GM21447 (cell line): ENCODE results near the gene CAMKK1.

Experiments used
- ATAC-seq: cut with Tn5 transposase; IDR thresholded peaks from one replicate; pipeline ENCODE4 v1.9.1; 2021; ENCODE audit not compliant: unreplicated experiment

CAMKK1 gene

DNA sequence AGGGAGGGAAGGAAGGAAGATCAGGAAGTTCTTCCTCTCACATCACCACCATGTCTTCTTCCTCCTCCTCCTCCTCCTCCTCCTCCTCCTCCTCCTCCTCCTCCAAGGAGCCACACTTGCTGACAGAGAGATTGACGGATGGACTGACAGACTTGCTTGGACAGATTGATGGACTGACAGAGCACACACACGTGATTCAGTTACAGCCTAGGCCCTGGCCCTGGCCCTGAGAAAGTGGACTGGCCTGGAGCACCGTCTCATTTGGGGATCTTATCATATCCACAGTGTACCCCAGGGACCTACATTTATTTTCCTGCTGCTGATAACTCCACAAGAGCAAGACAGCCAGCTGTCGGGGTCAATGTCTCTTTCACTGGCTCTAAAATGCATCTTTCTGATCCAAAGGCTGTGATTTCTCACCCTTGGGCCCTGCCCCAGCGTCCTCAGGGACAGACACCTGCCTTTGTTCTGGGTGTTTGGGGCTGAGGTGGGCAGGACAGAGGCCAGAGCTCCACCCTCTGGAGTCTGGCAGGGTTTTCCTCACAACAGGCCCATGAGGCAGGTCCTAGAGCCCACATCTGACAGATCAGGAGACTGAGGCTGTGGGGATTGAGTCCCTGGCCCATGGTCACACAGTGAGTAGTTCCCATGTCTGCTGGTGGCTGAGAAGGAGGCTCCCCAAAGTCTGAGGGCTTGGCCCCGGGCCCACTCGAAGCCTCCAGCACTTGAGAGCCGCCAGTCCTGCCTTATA lies 25.7 kb upstream of the CAMKK1 start:
- ATAC-seq, result no peak

DNA sequence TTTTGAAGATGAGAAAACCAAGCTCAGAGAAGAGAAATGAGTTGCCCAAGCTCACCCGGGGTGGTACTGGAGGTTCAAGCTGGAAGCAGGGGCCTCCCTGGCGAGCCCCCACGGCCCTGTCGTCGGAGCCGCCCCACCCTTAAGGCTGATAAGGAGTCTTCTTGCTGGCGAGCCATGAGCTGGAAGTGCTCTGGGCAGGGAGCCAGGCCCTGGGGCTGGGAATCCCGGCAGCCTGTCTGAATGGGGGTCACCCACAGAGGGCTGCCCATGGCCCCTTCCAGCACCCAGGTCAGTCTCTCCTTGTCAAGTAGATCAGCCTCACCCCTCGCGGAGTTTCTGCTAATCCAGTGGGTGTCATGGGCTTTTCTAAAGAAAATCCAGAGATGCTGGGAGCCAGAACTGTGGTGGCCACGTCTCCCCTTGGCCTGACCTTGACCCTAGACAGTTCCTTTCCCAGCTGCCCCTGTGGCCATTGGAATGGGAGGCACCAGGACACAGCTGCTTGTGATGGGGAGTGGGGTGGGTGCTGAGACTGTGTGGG lies 24.6 kb upstream of the CAMKK1 start:
- ATAC-seq, result no peak

GRCh38 chr17:3916825-3917224 lies 24.0 kb upstream of the CAMKK1 start:
- ATAC-seq, result no peak

DNA sequence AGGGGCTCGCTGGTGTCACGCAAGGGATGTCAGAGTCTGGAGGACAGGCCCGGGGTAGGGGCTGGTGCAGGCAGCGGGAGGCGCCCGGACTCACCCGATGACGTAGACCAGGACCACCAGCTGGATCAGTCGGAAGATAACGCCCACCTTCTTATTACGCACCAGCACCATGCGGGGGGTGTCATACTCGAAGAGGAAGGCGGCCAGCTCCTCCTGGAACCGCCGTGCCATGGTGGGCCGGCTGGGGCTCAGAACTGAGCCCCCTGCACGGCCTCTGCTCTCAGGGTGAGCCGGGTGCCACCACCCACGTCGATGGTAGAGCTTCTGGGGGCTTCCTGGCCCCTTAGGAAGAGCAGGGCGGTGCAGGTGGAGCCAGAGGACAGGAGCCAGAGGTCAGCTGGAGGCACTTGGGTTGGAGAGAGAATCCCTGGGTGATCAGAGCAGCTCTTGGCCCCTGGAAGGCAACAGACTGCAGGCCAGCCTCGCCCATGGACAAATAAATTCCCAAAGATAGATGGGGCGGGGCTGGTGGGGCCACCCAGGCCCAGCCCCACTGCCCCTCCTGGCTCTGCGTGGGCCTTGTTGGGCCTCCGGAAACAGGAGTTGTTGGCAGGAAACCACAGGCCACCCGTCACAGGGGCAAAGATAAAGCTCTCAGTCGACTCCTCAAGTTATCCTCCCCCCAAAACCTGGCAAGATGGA lies 23.3 kb upstream of the CAMKK1 start, which contains the start of gene P2RX1:
P2RX1 (minus strand) TSS at position 471 of the 702 bp plus-strand sequence; CDS start at position 231, 240 bp downstream.
- no peak for ATAC-seq

DNA sequence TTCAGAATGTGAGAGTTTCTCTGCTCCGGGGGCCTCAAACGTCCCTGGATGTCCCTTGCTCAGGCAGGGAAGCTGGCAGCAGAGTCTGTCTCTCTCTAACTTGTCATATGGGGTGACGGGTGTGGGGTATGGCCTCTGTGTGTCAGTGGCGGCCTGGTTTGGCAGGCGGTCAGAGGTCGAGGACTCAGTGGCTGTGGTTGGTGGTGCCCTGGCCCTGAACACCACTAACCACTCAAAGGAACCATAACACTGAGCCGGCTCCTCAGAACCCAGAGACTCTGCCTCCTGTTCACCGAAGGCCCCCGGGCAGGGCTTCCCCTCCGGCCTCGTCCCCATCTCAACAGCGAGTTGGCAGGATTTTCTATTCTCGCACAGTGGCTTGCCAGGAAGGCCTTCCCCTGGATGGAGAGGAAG lies 22.7 kb upstream of the CAMKK1 start:
- ATAC-seq, result no peak

DNA sequence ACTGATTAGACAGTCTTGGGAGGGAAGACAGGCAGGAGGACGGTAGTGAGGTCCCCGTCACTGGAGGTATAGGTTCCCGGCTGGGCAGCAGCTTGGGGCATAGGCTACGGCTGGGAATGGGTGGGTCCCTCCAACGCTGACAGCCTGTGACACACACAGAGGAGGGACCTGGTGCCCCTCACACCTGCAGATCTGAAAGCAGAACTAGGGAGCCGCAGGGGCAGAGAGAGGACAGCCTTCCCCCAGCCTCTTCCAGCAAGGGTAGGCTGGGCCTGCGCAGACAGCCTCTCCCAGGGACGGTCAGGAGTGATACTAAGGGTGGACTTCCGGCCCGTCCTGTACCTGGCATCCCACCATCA lies 21.4 kb upstream of the CAMKK1 start:
- ATAC-seq, result peak; percentile 48

- peak; percentile 49 for ATAC-seq
Measured at GRCh38 chr17:3913531-3914311, 20.9 kb upstream of the CAMKK1 start.

DNA sequence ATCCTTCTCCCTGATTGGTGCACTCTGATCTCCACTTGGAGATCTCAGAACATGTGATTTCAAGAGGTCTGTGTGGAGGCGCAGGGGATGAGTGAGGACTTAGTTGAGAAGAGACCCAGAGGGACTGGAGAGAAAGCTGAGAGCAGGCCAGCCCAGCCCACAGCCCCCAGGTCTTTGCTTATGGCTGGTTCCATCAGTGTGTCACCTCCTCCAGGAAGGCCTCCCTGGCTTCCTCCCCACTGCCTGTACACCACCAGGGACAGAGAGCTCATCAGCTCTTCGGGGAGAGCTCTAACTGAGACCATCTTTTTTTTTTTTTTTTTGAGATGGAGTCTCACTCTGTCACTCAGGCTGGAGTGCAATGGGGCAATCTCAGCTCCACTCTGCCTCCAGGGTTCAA lies 20.0 kb upstream of the CAMKK1 start:
- no peak for ATAC-seq

DNA sequence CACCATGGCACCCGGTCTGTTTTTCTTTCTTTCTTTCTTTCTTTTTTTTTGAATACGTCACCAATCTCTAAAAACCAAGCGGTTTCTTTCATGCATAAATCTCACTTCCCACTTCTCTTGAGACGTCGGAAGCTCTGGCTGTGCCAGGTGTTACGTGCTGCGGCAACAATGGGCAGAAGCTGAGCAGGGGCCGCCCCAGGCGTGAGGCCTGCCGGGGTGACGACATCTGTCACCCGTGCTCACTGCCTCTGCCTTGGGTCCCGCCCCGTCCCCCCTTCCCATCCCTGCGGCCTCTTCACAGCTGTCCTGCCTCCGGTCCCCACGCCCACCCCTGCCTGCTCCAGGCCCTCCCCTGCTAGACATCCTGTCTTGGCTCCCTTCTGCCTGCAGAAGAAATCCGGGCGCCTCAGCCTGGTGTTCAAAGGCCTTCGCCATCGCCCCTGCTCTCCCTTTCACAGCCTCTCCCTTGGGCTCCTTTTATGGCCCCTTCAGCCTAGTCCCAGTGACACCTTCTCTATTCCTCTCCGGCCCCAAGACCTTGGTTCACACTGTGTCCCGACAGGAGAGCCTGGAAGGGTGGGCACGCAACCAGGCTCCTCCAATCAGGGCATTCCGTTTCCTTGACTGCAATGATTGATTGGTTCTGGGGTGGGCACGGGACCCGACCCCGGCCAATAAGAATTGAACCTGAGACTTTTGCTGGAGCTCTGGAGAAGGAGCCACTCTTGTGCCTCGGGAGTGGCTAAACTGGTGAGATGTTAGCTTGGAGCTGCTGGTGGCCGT lies 18.6 kb upstream of the CAMKK1 start:
- ATAC-seq, result peak; percentile 48

- ATAC-seq, result no peak
Measured at GRCh38 chr17:3910420-3911270, 17.8 kb upstream of the CAMKK1 start.

DNA sequence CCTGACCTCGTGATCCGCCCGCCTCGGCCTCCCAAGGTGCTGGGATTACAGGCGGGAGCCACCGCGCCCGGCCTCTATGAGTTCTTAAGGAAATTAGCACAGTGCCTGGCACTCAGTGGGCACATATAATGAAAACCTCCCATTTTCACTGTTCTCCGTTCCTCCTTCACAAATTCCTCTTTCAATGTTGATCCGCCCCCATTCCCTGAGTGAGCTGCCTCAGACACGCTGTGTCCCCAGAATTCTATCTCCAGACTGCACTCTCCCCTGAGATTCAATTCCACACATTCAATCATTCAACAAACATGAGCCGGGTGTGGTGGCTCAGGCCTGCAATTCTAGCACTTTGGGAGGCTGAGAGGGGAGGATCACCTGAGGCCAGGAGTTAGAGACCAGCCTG lies 16.4 kb upstream of the CAMKK1 start:
- no peak for ATAC-seq

DNA sequence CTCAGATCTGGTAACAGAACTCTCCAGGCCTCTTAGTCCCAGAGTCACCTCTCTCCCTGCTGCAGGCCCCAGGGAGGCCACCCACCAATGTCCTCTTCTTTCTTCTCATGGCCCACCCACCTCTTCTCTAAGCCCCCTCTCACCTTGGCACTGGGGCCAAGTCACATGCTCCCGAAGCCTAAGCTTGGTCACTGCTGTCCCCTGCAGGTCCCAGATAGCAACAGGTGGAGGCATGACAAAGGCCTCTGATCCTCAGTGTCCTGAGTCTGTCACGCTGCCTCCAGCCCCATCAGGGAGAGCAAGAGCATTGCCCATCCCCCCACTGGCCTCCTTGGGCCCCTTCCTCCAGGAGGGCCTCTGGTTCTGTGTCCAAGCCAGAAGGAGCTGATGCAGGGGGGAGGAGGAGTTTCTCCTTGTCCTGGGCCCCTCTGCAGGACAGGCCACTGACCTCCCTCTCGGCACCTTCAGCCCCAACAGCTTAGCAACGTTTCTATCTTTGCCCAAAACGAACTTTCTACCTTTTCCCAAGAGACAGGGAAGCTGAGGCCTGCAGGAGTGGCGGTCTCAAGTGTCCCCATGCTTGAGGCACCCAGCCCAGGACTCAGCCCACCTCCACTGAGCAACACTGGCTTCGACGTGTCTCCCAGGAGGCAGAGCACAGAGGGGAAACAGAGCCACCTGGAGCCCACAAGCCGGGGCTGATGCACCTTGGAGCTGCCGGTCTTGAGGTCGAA lies 14.8 kb upstream of the CAMKK1 start:
- no peak for ATAC-seq

GRCh38 chr17:3906881-3907280 lies 14.0 kb upstream of the CAMKK1 start:
- ATAC-seq, result no peak

DNA sequence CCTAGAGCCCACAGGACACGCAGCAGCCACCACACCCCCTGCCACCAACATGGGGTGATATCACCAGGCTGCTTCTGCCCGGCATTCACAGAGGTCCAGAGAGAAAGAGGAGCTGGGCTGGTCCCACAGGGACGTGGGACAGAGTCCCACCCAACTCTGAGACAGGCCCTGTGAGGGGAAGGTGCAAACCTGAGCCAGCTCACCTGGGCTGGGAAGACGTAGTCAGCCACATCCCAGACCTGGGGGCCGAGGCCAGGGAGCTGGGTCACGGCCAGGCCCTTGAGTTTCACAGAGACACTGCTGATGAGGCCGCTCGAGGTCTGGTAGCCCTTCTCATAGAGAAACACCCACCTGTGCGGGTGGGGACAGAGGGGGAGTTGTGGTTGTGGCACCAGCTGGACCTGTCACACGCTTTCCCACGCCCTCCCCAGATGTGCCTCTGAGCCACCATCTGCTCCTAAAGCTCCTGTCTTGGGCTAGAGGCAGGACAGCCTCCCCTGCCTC lies 12.2 kb upstream of the CAMKK1 start:
- no peak for ATAC-seq

DNA sequence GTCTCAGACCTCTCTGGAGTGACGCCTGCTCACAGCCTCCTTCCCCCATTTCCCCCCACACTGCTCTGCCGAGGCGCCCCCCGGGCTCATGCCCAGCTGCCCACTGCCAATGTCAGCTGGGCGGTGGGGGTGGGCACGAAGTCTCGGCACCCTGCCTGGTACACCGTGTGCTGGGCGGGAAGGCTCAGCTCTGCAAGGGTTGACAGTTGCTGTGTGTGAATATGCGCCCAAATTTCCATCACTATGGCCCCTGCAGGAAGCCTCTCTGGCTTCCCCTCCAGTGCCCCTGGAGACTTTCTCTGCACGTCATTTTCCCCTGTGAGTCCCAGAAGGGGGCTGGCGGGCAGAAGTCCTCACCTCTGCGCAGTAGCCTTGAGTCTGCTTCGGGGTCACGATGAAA lies 11.6 kb upstream of the CAMKK1 start:
- ATAC-seq, result no peak

GRCh38 chr17:3903881-3904290 lies 11.0 kb upstream of the CAMKK1 start:
- no peak for ATAC-seq

- ATAC-seq, result no peak
Measured at GRCh38 chr17:3903051-3903825, 10.4 kb upstream of the CAMKK1 start.

- ATAC-seq, result no peak
Measured at GRCh38 chr17:3900646-3901045, 7.8 kb upstream of the CAMKK1 start.
